Cardiac fibroblast (primary cell): Measurements from ENCODE around the gene TLE5.

Experiments
- DNase-seq, 2 donors: peaks; one replicate each; pipeline versions ENCODE4 v3.0.0 to v3.0.0-alpha.2; 2010; ENCODE audit warnings: low read depth in 2 of 2
- H3K4me3 ChIP-seq, 2 donors: replicated peaks in 1 of 2; 1 replicate in 1 of 2; 2 replicates in 1 of 2; pipeline ENCODE4 v1.5.1; 2011; ENCODE audit warnings: low read depth in 2 of 2, low read length in 2 of 2, mild to moderate bottlenecking in 2 of 2, moderate library complexity in 1 of 2
- CTCF ChIP-seq: IDR thresholded peaks from one replicate; pipeline ENCODE4 v1.5.1; 2011; ENCODE audit warnings: low read depth, mild to moderate bottlenecking, low read length, inconsistent platforms

TLE5 gene

GRCh38 chr19:3048190-3048533 lies 14.1 kb downstream of the TLE5 start:
- TF ChIP-seq CTCF = no peak
- DNase-seq = no peak
- no peak overlapping the region for H3K4me3 ChIP-seq

GRCh38 chr19:3047496-3048189 lies 14.7 kb downstream of the TLE5 start:
- TF ChIP-seq CTCF = no peak
- peak overlapping the region; percentile 14 to 42 for H3K4me3 ChIP-seq
- peak; percentile 77 to 82 for DNase-seq

- H3K4me3 ChIP-seq = peak overlapping the region; percentile 14 to 42
- DNase-seq = peak in 1 of 2 donors; percentile 51
- no peak for TF ChIP-seq CTCF
Observed at GRCh38 chr19:3046698-3047495, 15.4 kb downstream of the TLE5 start.

GRCh38 chr19:3045885-3046697 lies 16.2 kb downstream of the TLE5 start:
- no peak for DNase-seq
- H3K4me3 ChIP-seq = no peak overlapping the region
- TF ChIP-seq CTCF = no peak

- TF ChIP-seq CTCF = no peak
- no peak overlapping the region for H3K4me3 ChIP-seq
- no peak for DNase-seq
Observed at GRCh38 chr19:3045191-3045590, 17.1 kb downstream of the TLE5 start.

GRCh38 chr19:3042621-3043267 lies 19.6 kb downstream of the TLE5 start:
- H3K4me3 ChIP-seq = no peak overlapping the region
- no peak for DNase-seq
- TF ChIP-seq CTCF = no peak
